Right renal cortex interstitium (tissue), 3 donors: Measurements from ENCODE around the gene GABRA4. TPM values are rescaled to one million over a fixed set of nuclear protein-coding genes. Genes with fewer than 3 reads are reported as not detected.

Experiments used
- DNase-seq, 3 donors: peaks; one replicate each; pipeline ENCODE4 v3.0.0-alpha.2; 2013; ENCODE audit warnings: low read depth in 3 of 3, low spot score in 2 of 3
- polyA plus RNA-seq, 3 donors: library from polyadenylated mRNA; unstranded; fragments of 120-200 nt; gene quantifications; one replicate each; pipeline ENCODE4 v1.2.1, GENCODE V29; 2013; ENCODE audit not compliant: insufficient read length in 3 of 3

GABRA4 gene
- polyA plus RNA-seq = under 1 TPM; 0.04 to 0.12 (median 0.10) TPM

- DNase-seq = no peak
These were observed at the start of gene GABRA4 for GRCh38 chr4:46993075-46994006. GABRA4 (minus strand) TSS chr4:46993581; CDS start chr4:46993424, 157 bp downstream.

DNA sequence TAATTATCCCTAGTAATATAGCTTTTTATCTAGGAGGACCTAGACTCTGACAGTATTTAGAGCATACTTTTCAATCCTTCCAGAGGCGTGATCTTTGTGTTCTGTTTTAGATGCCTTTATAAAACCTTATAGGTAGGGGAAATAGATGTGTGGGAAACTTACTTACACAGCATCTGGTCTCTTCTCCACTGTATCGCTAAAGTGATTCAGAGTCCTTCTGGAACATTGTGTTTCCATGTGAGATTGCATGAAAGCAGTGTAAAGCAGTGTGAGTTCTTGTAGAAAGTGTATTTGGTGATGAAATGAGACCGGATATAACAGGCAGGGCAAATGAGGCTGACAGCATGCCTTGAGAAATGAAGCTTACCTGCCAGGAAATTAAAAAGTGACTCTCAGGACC lies 47.4 kb upstream of the GABRA4 start:
- DNase-seq = no peak

- no peak for DNase-seq
These were observed 44.9 kb upstream of the GABRA4 start for GRCh38 chr4:47038263-47038662.

GRCh38 chr4:47032405-47033106 lies 39.2 kb upstream of the GABRA4 start:
- DNase-seq = peak in 1 of 3 donors; percentile 33

DNA sequence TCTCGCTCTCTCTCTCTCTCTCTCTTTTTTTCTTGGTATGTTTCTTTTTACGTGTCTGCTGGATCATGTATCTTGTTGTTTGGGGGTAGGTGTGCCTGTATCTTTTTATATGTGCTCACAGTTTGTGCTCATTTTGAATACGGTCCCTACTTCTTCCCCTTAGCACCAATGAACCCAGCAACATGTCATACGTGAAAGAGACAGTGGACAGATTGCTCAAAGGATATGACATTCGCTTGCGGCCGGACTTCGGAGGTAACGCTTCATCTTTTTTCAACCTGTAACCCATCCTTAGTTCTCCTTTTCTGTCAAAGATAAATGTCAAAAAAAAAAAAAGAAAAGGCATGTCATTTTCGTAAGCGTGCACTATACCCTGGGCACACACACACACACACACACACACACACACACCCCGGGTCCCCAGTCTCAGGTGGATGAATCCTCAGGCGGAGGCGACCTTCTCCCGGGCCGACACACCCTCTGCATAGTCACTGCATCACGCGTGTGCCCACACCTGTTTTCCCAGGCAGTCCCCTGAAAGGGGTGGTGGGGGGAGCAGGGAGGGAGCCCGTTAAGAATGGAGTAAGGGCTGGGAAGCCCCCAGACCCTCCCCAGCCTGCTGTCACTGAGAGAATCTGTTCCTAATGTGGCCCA lies 38.5 kb upstream of the GABRA4 start:
- DNase-seq = no peak

DNA sequence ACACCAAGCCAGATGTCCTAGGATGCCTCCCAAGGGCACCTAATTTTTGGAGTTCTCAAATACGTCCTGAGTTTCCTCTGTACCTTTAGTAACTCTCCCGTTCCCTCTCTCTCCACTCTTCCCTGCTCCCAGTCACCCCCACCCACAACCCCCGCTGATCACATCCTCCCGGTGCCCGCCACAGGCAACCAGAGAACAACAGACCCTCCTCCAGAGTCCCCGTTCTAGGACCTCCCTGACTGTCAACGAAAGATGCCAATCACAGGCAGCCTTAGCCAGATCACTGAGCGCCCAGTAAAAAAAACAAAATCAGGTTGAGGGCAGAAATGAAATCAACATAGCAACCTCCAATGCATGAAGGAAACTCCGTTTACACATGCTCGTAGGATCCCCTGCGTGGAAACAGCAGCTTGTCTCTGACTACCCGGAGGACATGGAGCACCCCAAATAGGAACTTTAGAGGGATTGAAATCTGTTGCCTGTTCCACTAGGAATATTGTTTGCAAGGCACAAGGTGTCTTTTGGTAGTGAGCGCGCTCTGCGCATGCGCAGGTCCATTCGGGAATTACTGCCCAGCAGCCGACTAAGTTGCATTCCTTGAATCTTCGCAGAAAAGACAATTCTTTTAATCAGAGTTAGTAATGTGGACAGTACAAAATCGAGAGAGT lies 37.8 kb upstream of the GABRA4 start, which contains the start of gene GABRB1:
Gene GABRB1 (plus strand): TSS at position 557 of the 668 bp plus-strand sequence.
- peak in 1 of 3 donors; percentile 76 for DNase-seq

DNA sequence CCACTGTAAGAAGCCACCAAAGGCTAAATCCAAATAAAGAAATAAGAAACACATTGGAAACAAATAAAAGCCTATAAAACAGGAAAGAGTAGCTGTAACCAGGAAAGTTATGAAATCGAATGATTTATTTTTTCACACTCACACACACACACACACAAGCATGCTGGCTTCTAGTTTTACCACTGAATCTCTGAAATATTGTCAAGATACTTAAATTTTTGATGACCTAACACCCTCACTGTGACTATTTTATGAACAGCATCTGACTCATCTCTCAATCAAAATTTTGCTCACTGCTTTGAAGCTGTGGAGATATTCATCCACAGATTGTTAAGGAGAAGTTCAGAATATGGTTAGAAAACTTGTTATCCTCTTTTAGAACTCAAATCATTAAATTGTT lies 24.1 kb upstream of the GABRA4 start:
- DNase-seq = no peak

GRCh38 chr4:47017081-47017480 lies 23.7 kb upstream of the GABRA4 start:
- DNase-seq = no peak

GRCh38 chr4:47013373-47013772 lies 20.0 kb upstream of the GABRA4 start:
- DNase-seq = no peak

- no peak for DNase-seq
These were observed 19.3 kb upstream of the GABRA4 start for GRCh38 chr4:47012676-47013075.

GRCh38 chr4:47010912-47011446 lies 17.6 kb upstream of the GABRA4 start:
- DNase-seq = no peak

- DNase-seq = no peak
These were observed 17.0 kb upstream of the GABRA4 start for GRCh38 chr4:47010347-47010911.

- no peak for DNase-seq
These were observed 9.2 kb upstream of the GABRA4 start for GRCh38 chr4:47002580-47002979.

DNA sequence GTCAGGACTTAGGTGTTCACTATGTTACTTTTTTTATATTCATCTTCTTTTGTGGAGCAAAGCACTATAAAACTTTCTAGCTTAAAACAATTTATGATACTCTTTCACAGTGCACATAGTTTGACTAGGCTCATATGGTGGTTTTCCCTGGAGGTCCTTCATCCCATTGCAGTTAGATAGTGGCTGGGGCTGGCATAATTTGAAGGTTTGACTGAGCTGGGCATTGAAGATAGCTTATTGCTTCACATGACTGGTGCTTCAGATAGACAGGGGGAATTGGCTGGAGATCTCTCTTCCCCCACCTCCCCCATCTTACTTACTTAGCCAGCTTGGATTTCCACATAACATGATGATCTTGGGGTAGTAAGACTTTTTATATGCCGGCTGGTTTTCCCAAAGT lies 7.0 kb upstream of the GABRA4 start:
- no peak for DNase-seq

- no peak for DNase-seq
These were observed 6.2 kb upstream of the GABRA4 start for GRCh38 chr4:46999566-46999965.

GRCh38 chr4:46994007-46994405 lies 625 bp upstream of the GABRA4 start:
- DNase-seq = no peak

DNA sequence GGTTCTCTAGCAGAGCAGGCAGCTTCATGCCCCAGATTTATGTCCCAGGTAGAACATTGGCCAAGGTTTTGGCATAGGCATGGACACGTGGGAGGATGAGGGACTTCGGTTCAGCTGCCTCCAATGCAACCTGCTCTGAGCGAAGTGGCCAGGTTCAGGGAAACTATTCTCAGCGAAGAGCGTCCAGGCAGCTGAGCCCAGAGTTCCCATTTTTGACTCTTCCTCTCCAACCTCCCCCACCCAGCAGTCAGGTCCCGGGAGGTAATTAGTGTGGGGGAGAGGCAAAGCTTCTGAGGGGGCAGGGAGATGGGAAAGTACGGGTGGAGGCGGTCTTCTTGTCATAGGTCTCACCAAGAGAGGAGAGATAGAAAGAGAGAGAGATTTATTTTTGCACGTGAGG lies 1.0 kb downstream of the GABRA4 start:
- DNase-seq = no peak

GRCh38 chr4:46986922-46987638 lies 6.3 kb downstream of the GABRA4 start:
- DNase-seq = no peak

GRCh38 chr4:46984781-46985180 lies 8.6 kb downstream of the GABRA4 start:
- no peak for DNase-seq
